ENCODE measurements around the gene FHIT.

The FHIT gene

GRCh38 chr3:60125686-60126085 is 1125.6 kb downstream of the FHIT start:
- Histone ChIP-seq H3K36me3 (ENCODE audit: control insufficient read depth, insufficient read depth, low read length) (no peaks in the 10 kb centered on the region), H3K4me3 (ENCODE audit: low read depth, low read length) (no peak overlapping the region), H3K9me3 (ENCODE audit: control insufficient read depth, insufficient read depth, low read length) (no peaks in the 10 kb centered on the region), H3K27me3 (ENCODE audit: control insufficient read depth, insufficient read depth, low read length) (no peaks in the 10 kb centered on the region), H3K9ac (ENCODE audit: low read depth, low read length) (no peak overlapping the region), H3K4me1 (ENCODE audit: control insufficient read depth, insufficient read depth, low read length) (no peaks in the 10 kb centered on the region)

GRCh38 chr3:60120245-60120644 is 1131.0 kb downstream of the FHIT start:
- Histone ChIP-seq H3K4me3 (ENCODE audit: low read depth, low read length) (no peak overlapping the region), H3K4me1 (ENCODE audit: control insufficient read depth, insufficient read depth, low read length) (no peaks in the 10 kb centered on the region), H3K36me3 (ENCODE audit: control insufficient read depth, insufficient read depth, low read length) (no peaks in the 10 kb centered on the region), H3K9me3 (ENCODE audit: control insufficient read depth, insufficient read depth, low read length) (no peaks in the 10 kb centered on the region), H3K9ac (ENCODE audit: low read depth, low read length) (no peak overlapping the region), H3K27me3 (ENCODE audit: control insufficient read depth, insufficient read depth, low read length) (no peaks in the 10 kb centered on the region)

- no peaks in the 10 kb centered on the region for H3K27me3 ChIP-seq (ENCODE audit: control insufficient read depth, insufficient read depth, low read length)
- H3K4me1 ChIP-seq (ENCODE audit: control insufficient read depth, insufficient read depth, low read length), result no peaks in the 10 kb centered on the region
- H3K36me3 ChIP-seq (ENCODE audit: control insufficient read depth, insufficient read depth, low read length), result no peaks in the 10 kb centered on the region
- H3K9ac ChIP-seq (ENCODE audit: low read depth, low read length), result no peak overlapping the region
- no peaks in the 10 kb centered on the region for H3K9me3 ChIP-seq (ENCODE audit: control insufficient read depth, insufficient read depth, low read length)
- H3K4me3 ChIP-seq (ENCODE audit: low read depth, low read length), result no peak overlapping the region
Measured at GRCh38 chr3:60114191-60114590, 1137.1 kb downstream of the FHIT start.

- no peaks in the 10 kb centered on the region for H3K27me3 ChIP-seq (ENCODE audit: control insufficient read depth, insufficient read depth, low read length)
- no peak overlapping the region for H3K9ac ChIP-seq (ENCODE audit: low read depth, low read length)
- no peaks in the 10 kb centered on the region for H3K36me3 ChIP-seq (ENCODE audit: control insufficient read depth, insufficient read depth, low read length)
- H3K4me3 ChIP-seq (ENCODE audit: low read depth, low read length), result no peak overlapping the region
- H3K4me1 ChIP-seq (ENCODE audit: control insufficient read depth, insufficient read depth, low read length), result no peaks in the 10 kb centered on the region
- no peaks in the 10 kb centered on the region for H3K9me3 ChIP-seq (ENCODE audit: control insufficient read depth, insufficient read depth, low read length)
Measured at GRCh38 chr3:60107275-60107674, 1144.0 kb downstream of the FHIT start.

GRCh38 chr3:60102154-60102553 is 1149.1 kb downstream of the FHIT start:
- H3K4me1 ChIP-seq (ENCODE audit: control insufficient read depth, insufficient read depth, low read length), result no peaks in the 10 kb centered on the region
- no peaks in the 10 kb centered on the region for H3K36me3 ChIP-seq (ENCODE audit: control insufficient read depth, insufficient read depth, low read length)
- H3K9me3 ChIP-seq (ENCODE audit: control insufficient read depth, insufficient read depth, low read length), result no peaks in the 10 kb centered on the region
- H3K9ac ChIP-seq (ENCODE audit: low read depth, low read length), result no peak overlapping the region
- H3K4me3 ChIP-seq (ENCODE audit: low read depth, low read length), result no peak overlapping the region
- no peaks in the 10 kb centered on the region for H3K27me3 ChIP-seq (ENCODE audit: control insufficient read depth, insufficient read depth, low read length)

- H3K9ac ChIP-seq (ENCODE audit: low read depth, low read length), result no peak overlapping the region
- no peak overlapping the region for H3K4me3 ChIP-seq (ENCODE audit: low read depth, low read length)
- H3K27me3 ChIP-seq (ENCODE audit: control insufficient read depth, insufficient read depth, low read length), result no peaks in the 10 kb centered on the region
- no peaks in the 10 kb centered on the region for H3K36me3 ChIP-seq (ENCODE audit: control insufficient read depth, insufficient read depth, low read length)
- no peaks in the 10 kb centered on the region for H3K9me3 ChIP-seq (ENCODE audit: control insufficient read depth, insufficient read depth, low read length)
- H3K4me1 ChIP-seq (ENCODE audit: control insufficient read depth, insufficient read depth, low read length), result no peaks in the 10 kb centered on the region
Measured at GRCh38 chr3:60101621-60102020, 1149.6 kb downstream of the FHIT start.

GRCh38 chr3:60096403-60096802 is 1154.8 kb downstream of the FHIT start:
- H3K4me3 ChIP-seq (ENCODE audit: low read depth, low read length), result no peak overlapping the region
- H3K36me3 ChIP-seq (ENCODE audit: control insufficient read depth, insufficient read depth, low read length), result no peaks in the 10 kb centered on the region
- no peaks in the 10 kb centered on the region for H3K9me3 ChIP-seq (ENCODE audit: control insufficient read depth, insufficient read depth, low read length)
- H3K27me3 ChIP-seq (ENCODE audit: control insufficient read depth, insufficient read depth, low read length), result no peaks in the 10 kb centered on the region
- H3K4me1 ChIP-seq (ENCODE audit: control insufficient read depth, insufficient read depth, low read length), result no peaks in the 10 kb centered on the region
- no peak overlapping the region for H3K9ac ChIP-seq (ENCODE audit: low read depth, low read length)

GRCh38 chr3:60095930-60096329 is 1155.3 kb downstream of the FHIT start:
- Histone ChIP-seq H3K27me3 (ENCODE audit: control insufficient read depth, insufficient read depth, low read length) (no peaks in the 10 kb centered on the region), H3K36me3 (ENCODE audit: control insufficient read depth, insufficient read depth, low read length) (no peaks in the 10 kb centered on the region), H3K4me3 (ENCODE audit: low read depth, low read length) (no peak overlapping the region), H3K9ac (ENCODE audit: low read depth, low read length) (no peak overlapping the region), H3K9me3 (ENCODE audit: control insufficient read depth, insufficient read depth, low read length) (no peaks in the 10 kb centered on the region), H3K4me1 (ENCODE audit: control insufficient read depth, insufficient read depth, low read length) (no peaks in the 10 kb centered on the region)

- H3K9me3 ChIP-seq (ENCODE audit: control insufficient read depth, insufficient read depth, low read length), result no peaks in the 10 kb centered on the region
Measured at GRCh38 chr3:60095516-60095915, 1155.7 kb downstream of the FHIT start.

GRCh38 chr3:60094392-60094947 is 1156.8 kb downstream of the FHIT start:
- H3K27me3 ChIP-seq (ENCODE audit: control insufficient read depth, insufficient read depth, low read length), result no peaks in the 10 kb centered on the region
- H3K36me3 ChIP-seq (ENCODE audit: control insufficient read depth, insufficient read depth, low read length), result no peaks in the 10 kb centered on the region
- H3K9ac ChIP-seq (ENCODE audit: low read depth, low read length), result no peak overlapping the region
- no peaks in the 10 kb centered on the region for H3K9me3 ChIP-seq (ENCODE audit: control insufficient read depth, insufficient read depth, low read length)
- H3K4me3 ChIP-seq (ENCODE audit: low read depth, low read length), result no peak overlapping the region
- no peaks in the 10 kb centered on the region for H3K4me1 ChIP-seq (ENCODE audit: control insufficient read depth, insufficient read depth, low read length)

More at GRCh38 chr3:60095516-60095915, 1155.7 kb downstream of the FHIT start:
- no peaks in the 10 kb centered on the region for H3K4me1 ChIP-seq (ENCODE audit: control insufficient read depth, insufficient read depth, low read length)
- no peak overlapping the region for H3K4me3 ChIP-seq (ENCODE audit: low read depth, low read length)
- no peak overlapping the region for H3K9ac ChIP-seq (ENCODE audit: low read depth, low read length)
- H3K36me3 ChIP-seq (ENCODE audit: control insufficient read depth, insufficient read depth, low read length), result no peaks in the 10 kb centered on the region
- H3K27me3 ChIP-seq (ENCODE audit: control insufficient read depth, insufficient read depth, low read length), result no peaks in the 10 kb centered on the region

- Histone ChIP-seq H3K9ac (ENCODE audit: low read depth, low read length) (no peak overlapping the region), H3K4me1 (ENCODE audit: control insufficient read depth, insufficient read depth, low read length) (no peaks in the 10 kb centered on the region), H3K36me3 (ENCODE audit: control insufficient read depth, insufficient read depth, low read length) (no peaks in the 10 kb centered on the region), H3K9me3 (ENCODE audit: control insufficient read depth, insufficient read depth, low read length) (no peaks in the 10 kb centered on the region), H3K27me3 (ENCODE audit: control insufficient read depth, insufficient read depth, low read length) (no peaks in the 10 kb centered on the region), H3K4me3 (ENCODE audit: low read depth, low read length) (no peak overlapping the region)
Measured at GRCh38 chr3:60090548-60090947, 1160.7 kb downstream of the FHIT start.

GRCh38 chr3:60086811-60087210 is 1164.4 kb downstream of the FHIT start:
- no peaks in the 10 kb centered on the region for H3K4me1 ChIP-seq (ENCODE audit: control insufficient read depth, insufficient read depth, low read length)
- H3K9me3 ChIP-seq (ENCODE audit: control insufficient read depth, insufficient read depth, low read length), result no peaks in the 10 kb centered on the region
- no peaks in the 10 kb centered on the region for H3K27me3 ChIP-seq (ENCODE audit: control insufficient read depth, insufficient read depth, low read length)

More at GRCh38 chr3:60086811-60087210, 1164.4 kb downstream of the FHIT start:
- Histone ChIP-seq H3K4me3 (ENCODE audit: low read depth, low read length) (no peak overlapping the region), H3K9ac (ENCODE audit: low read depth, low read length) (no peak overlapping the region), H3K36me3 (ENCODE audit: control insufficient read depth, insufficient read depth, low read length) (no peaks in the 10 kb centered on the region)
